Skeletal muscle tissue (tissue), 4 donors: ENCODE measurements around the gene MORC4. TPM values are rescaled to one million over a fixed set of nuclear protein-coding genes. Genes with fewer than 3 reads are reported as not detected.
A peak's percentile ranks its signal among the peaks of the same experiment; 100 is the strongest.
"Not testable (repeated sequence)": the region's sequence is repeated elsewhere in the genome, so short reads cannot be mapped to it uniquely, and the experiment has no call there.

Source experiments
- H3K27ac ChIP-seq: one replicate; pipeline ENCODE4 v1.7.0; 2013; ENCODE audit warnings: mild to moderate bottlenecking, low read depth, low read length, inconsistent platforms
- H3K27me3 ChIP-seq, 3 donors: one replicate each; pipeline ENCODE4 v1.7.0; 2013; ENCODE audit warnings: low read length in 3 of 3; ENCODE audit not compliant: control insufficient read depth in 3 of 3, insufficient read depth in 3 of 3
- H3K36me3 ChIP-seq, 3 donors: one replicate each; pipeline ENCODE4 v1.7.0; 2013; ENCODE audit warnings: low read length in 3 of 3; ENCODE audit not compliant: control insufficient read depth in 3 of 3, insufficient read depth in 3 of 3
- H3K4me1 ChIP-seq, 3 donors: one replicate each; pipeline ENCODE4 v1.7.0; 2013; ENCODE audit warnings: low read length in 3 of 3, mild to moderate bottlenecking in 3 of 3; ENCODE audit not compliant: control insufficient read depth in 3 of 3, insufficient read depth in 3 of 3
- H3K4me3 ChIP-seq, 3 donors: one replicate each; pipeline ENCODE4 v1.7.0; 2013; ENCODE audit warnings: low read length in 3 of 3
- H3K9ac ChIP-seq, 3 donors: one replicate each; pipeline ENCODE4 v1.7.0; 2013; ENCODE audit warnings: low read length in 3 of 3, mild to moderate bottlenecking in 3 of 3, moderate library complexity in 2 of 3, low read depth in 1 of 3
- H3K9me3 ChIP-seq, 3 donors: one replicate each; pipeline ENCODE4 v1.7.0; 2013; ENCODE audit warnings: low read length in 3 of 3; ENCODE audit not compliant: control insufficient read depth in 3 of 3
- total RNA-seq: library from RNA; depleted of rRNA; stranded (reverse); fragments of >200 nt; gene quantifications from one replicate; pipeline ENCODE4 v1.2.3, GENCODE V29; 2014
- donor health status: Osteomylitis.

MORC4 gene
- total RNA-seq, 1 donor from 2014 or later = 34.4 TPM

- Histone ChIP-seq H3K4me3 (no peak overlapping the region), H3K9me3 (no peaks in the 10 kb centered on the region), H3K36me3 (no peaks in the 10 kb centered on the region), H3K27me3 (no peaks in the 10 kb centered on the region), H3K4me1 (no peaks in the 10 kb centered on the region), H3K9ac (no peak overlapping the region), H3K27ac (no peak overlapping the region)
These were observed 18.9 kb downstream of the MORC4 start for GRCh38 chrX:106980952-106981626.

GRCh38 chrX:106976416-106976815, 23.6 kb downstream of the MORC4 start:
- Histone ChIP-seq H3K36me3 (no peaks in the 10 kb centered on the region), H3K27me3 (no peaks in the 10 kb centered on the region), H3K4me3 (no peak overlapping the region), H3K4me1 (no peaks in the 10 kb centered on the region), H3K9me3 (no peaks in the 10 kb centered on the region), H3K9ac (no peak overlapping the region), H3K27ac (no peak overlapping the region)

GRCh38 chrX:106973433-106974149, 26.4 kb downstream of the MORC4 start:
- no peaks in the 10 kb centered on the region for H3K36me3 ChIP-seq
- H3K9ac ChIP-seq = no peak overlapping the region
- no peaks in the 10 kb centered on the region for H3K4me1 ChIP-seq
- no peaks in the 10 kb centered on the region for H3K9me3 ChIP-seq
- H3K27me3 ChIP-seq = no peaks in the 10 kb centered on the region
- no peak overlapping the region for H3K4me3 ChIP-seq
- no peak overlapping the region for H3K27ac ChIP-seq

GRCh38 chrX:106972896-106973295, 27.1 kb downstream of the MORC4 start:
- Histone ChIP-seq H3K9me3 (no peaks in the 10 kb centered on the region), H3K9ac (no peak overlapping the region), H3K27me3 (no peaks in the 10 kb centered on the region)

GRCh38 chrX:106966547-106966946, 33.5 kb downstream of the MORC4 start:
- H3K9me3 ChIP-seq, H3K4me1 ChIP-seq, H3K27ac ChIP-seq, H3K4me3 ChIP-seq, H3K9ac ChIP-seq, H3K36me3 ChIP-seq, H3K27me3 ChIP-seq: not testable (repeated sequence)

More at GRCh38 chrX:106972896-106973295, 27.1 kb downstream of the MORC4 start:
- Histone ChIP-seq H3K36me3 (no peaks in the 10 kb centered on the region), H3K27ac (no peak overlapping the region), H3K4me1 (no peaks in the 10 kb centered on the region), H3K4me3 (no peak overlapping the region)

GRCh38 chrX:106964290-106964689, 35.7 kb downstream of the MORC4 start:
- Histone ChIP-seq H3K4me1 (no peaks in the 10 kb centered on the region), H3K27ac (no peak overlapping the region), H3K9ac (no peak overlapping the region), H3K9me3 (no peaks in the 10 kb centered on the region), H3K36me3 (peaks cover 0 to 10% (median 9%) of the 10 kb centered on the region in 3 donors), H3K27me3 (no peaks in the 10 kb centered on the region), H3K4me3 (no peak overlapping the region)

- H3K27me3 ChIP-seq = no peaks in the 10 kb centered on the region
- H3K36me3 ChIP-seq = peaks cover 0 to 10% (median 9%) of the 10 kb centered on the region in 3 donors
- H3K9me3 ChIP-seq = no peaks in the 10 kb centered on the region
- no peak overlapping the region for H3K4me3 ChIP-seq
- H3K27ac ChIP-seq = no peak overlapping the region
- H3K9ac ChIP-seq = no peak overlapping the region
- H3K4me1 ChIP-seq = no peaks in the 10 kb centered on the region
These were observed 36.9 kb downstream of the MORC4 start for GRCh38 chrX:106963111-106963510.

GRCh38 chrX:106959901-106960300, 40.1 kb downstream of the MORC4 start:
- Histone ChIP-seq H3K36me3 (peaks cover 5 to 14% (median 9%) of the 10 kb centered on the region in 3 donors), H3K27ac (no peak overlapping the region), H3K9ac (no peak overlapping the region), H3K4me3 (no peak overlapping the region), H3K4me1 (peaks cover 0 to 6% (median 0%) of the 10 kb centered on the region in 3 donors), H3K27me3 (no peaks in the 10 kb centered on the region), H3K9me3 (no peaks in the 10 kb centered on the region)

GRCh38 chrX:106957856-106958255, 42.2 kb downstream of the MORC4 start:
- Histone ChIP-seq H3K27ac (no peak overlapping the region), H3K9me3 (no peaks in the 10 kb centered on the region), H3K9ac (no peak overlapping the region), H3K4me3 (no peak overlapping the region), H3K36me3 (peaks cover 5 to 14% (median 9%) of the 10 kb centered on the region in 3 donors), H3K4me1 (peaks cover 0 to 6% (median 0%) of the 10 kb centered on the region in 3 donors), H3K27me3 (no peaks in the 10 kb centered on the region)

GRCh38 chrX:106955004-106955772, 44.8 kb downstream of the MORC4 start:
- Histone ChIP-seq H3K27me3 (no peaks in the 10 kb centered on the region), H3K4me3 (no peak overlapping the region), H3K9me3 (no peaks in the 10 kb centered on the region), H3K36me3 (peaks cover 3 to 6% (median 5%) of the 10 kb centered on the region in 3 donors), H3K4me1 (peaks cover 0 to 6% (median 0%) of the 10 kb centered on the region in 3 donors), H3K9ac (peak overlapping the region in 1 of 3 donors; percentile 3), H3K27ac (no peak overlapping the region)
